KMS-11 (cell line): ENCODE measurements around the gene METTL3.

Experiments
- H2AFZ ChIP-seq: fragments of 200-600 bp; sonication (generic); 2 replicates; pipeline ENCODE4 v1.6.1; 2016; ENCODE audit warnings: antibody characterized with exemption, mixed run types, low read depth
- H3K27ac ChIP-seq: fragments of 200-600 bp; sonication (generic); 2 replicates; pipeline ENCODE4 v1.6.1; 2016; ENCODE audit warnings: mild to moderate bottlenecking, mixed run types
- H3K27me3 ChIP-seq: fragments of 200-600 bp; sonication (generic); 2 replicates; pipeline ENCODE4 v1.6.1; 2017; ENCODE audit warnings: mild to moderate bottlenecking, low read depth, mixed run types, moderate library complexity; ENCODE audit not compliant: insufficient read depth
- H3K36me3 ChIP-seq: fragments of 200-600 bp; sonication (generic); 2 replicates; pipeline ENCODE4 v1.6.1; 2017; ENCODE audit warnings: mild to moderate bottlenecking, mixed run types; ENCODE audit not compliant: insufficient read depth
- H3K4me1 ChIP-seq: fragments of 200-600 bp; sonication (generic); 2 replicates; pipeline ENCODE4 v1.6.1; 2016; ENCODE audit warnings: mild to moderate bottlenecking, low read depth, mixed run types; ENCODE audit not compliant: poor library complexity, severe bottlenecking
- H3K4me2 ChIP-seq: fragments of 200-600 bp; sonication (generic); 2 replicates; pipeline ENCODE4 v1.7.0; 2016; ENCODE audit warnings: mild to moderate bottlenecking, mixed run types
- H3K4me3 ChIP-seq: fragments of 200-600 bp; sonication (generic); IDR thresholded peaks from 2 replicates; pipeline ENCODE4 v1.6.1; 2017; ENCODE audit warnings: low read depth, low read length, mixed read lengths; ENCODE audit not compliant: insufficient read depth
- H3K79me2 ChIP-seq: fragments of 200-600 bp; sonication (generic); 2 replicates; pipeline ENCODE4 v1.6.1; 2016; ENCODE audit warnings: low read depth, mixed run types; ENCODE audit not compliant: insufficient read depth
- H3K9ac ChIP-seq: fragments of 200-600 bp; sonication (generic); 2 replicates; pipeline ENCODE4 v1.6.1; 2016; ENCODE audit warnings: mild to moderate bottlenecking, mixed run types
- H4K20me1 ChIP-seq: fragments of 200-600 bp; sonication (generic); 2 replicates; pipeline ENCODE4 v1.6.1; 2016; ENCODE audit warnings: mild to moderate bottlenecking, mixed run types; ENCODE audit not compliant: insufficient read depth
- TF ChIP-seq, protein P1 (sequence below): fragments of 200-600 bp; sonication (generic); conservative IDR thresholded peaks from 2 replicates; pipeline ENCODE4 v1.6.1; 2017; ENCODE audit warnings: low read depth, mild to moderate bottlenecking, antibody characterized with exemption, low read length, moderate library complexity, mixed read lengths

METTL3 gene

DNA sequence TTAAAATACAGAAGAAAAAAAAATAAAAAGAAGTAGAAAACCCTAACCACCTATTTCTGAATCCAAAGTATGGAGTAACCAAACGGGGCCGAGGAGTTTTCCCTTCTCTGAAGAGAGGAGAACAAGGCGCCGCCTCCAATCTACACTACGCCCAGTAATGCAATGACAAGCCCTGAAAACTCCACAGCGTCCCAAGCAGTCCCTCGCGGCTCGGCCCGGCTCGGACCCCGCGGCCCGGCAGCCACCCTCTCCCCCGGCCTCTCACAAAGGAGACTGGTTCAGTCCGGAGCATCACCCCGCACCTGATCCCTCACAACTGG lies 55.6 kb downstream of the METTL3 start:
- Histone ChIP-seq H3K4me1 (peaks cover 29% of the 10 kb centered on the region), H2AFZ (peak overlapping the region; percentile 66), H3K79me2 (peaks cover 47% of the 10 kb centered on the region)

DNA sequence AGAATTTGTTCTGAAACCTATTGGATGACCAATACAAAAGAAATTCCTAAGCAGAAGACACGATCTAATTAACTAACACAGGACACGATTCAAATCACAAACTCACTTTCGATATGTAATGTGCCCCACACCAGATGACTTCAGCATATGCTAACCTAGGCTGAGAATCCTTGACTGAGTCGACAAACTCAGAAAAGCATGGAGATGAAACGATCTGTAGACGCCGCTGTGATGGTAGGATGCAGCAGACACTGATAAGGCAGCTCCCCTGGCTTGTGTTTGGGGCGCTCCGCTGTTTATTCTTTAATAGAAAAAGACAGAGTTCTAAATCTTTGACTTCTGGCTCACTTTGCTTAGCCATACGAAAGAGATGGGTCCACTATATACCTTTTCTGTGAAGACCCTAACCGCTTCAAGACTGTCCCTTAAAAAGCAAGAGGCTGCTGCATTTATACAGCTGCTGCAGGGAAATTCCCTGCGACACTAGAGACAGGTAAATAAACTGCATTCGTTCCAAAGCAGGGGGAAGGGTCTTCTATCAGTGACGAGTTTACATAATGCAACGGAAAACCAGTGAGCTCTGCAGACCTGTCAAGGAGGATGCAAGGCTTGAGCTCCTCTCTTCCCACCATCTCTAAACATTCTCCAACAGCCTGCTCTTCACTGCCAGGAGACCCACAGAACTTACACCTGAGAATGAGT lies 56.1 kb downstream of the METTL3 start:
- H4K20me1 ChIP-seq = no peaks in the 10 kb centered on the region
- H3K36me3 ChIP-seq = no peaks in the 10 kb centered on the region
- peak overlapping the region; percentile 65; the same call in 1 of the 2 replicates for H3K27ac ChIP-seq
- H3K4me2 ChIP-seq = peak overlapping the region; percentile 72
- peaks cover 34% of the 10 kb centered on the region for H3K4me1 ChIP-seq
- H3K79me2 ChIP-seq = peaks cover 52% of the 10 kb centered on the region
- no peak overlapping the region for H3K4me3 ChIP-seq
- TF ChIP-seq, protein P1, sequence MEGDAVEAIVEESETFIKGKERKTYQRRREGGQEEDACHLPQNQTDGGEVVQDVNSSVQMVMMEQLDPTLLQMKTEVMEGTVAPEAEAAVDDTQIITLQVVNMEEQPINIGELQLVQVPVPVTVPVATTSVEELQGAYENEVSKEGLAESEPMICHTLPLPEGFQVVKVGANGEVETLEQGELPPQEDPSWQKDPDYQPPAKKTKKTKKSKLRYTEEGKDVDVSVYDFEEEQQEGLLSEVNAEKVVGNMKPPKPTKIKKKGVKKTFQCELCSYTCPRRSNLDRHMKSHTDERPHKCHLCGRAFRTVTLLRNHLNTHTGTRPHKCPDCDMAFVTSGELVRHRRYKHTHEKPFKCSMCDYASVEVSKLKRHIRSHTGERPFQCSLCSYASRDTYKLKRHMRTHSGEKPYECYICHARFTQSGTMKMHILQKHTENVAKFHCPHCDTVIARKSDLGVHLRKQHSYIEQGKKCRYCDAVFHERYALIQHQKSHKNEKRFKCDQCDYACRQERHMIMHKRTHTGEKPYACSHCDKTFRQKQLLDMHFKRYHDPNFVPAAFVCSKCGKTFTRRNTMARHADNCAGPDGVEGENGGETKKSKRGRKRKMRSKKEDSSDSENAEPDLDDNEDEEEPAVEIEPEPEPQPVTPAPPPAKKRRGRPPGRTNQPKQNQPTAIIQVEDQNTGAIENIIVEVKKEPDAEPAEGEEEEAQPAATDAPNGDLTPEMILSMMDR = no peak
- peak overlapping the region; percentile 66 for H2AFZ ChIP-seq
- peak overlapping the region; percentile 66; the same call in 1 of the 2 replicates for H3K9ac ChIP-seq
- H3K27me3 ChIP-seq = no peaks in the 10 kb centered on the region

More for the DNA sequence above, 55.6 kb downstream of the METTL3 start:
- Histone ChIP-seq H3K27ac (peak overlapping the region; percentile 65), H3K27me3 (no peaks in the 10 kb centered on the region), H3K36me3 (no peaks in the 10 kb centered on the region), H4K20me1 (no peaks in the 10 kb centered on the region), H3K9ac (peak overlapping the region; percentile 66), H3K4me2 (peak overlapping the region; percentile 72; the same call in 1 of the 2 replicates), H3K4me3 (no peak overlapping the region)
- TF ChIP-seq, protein P1 = no peak

DNA sequence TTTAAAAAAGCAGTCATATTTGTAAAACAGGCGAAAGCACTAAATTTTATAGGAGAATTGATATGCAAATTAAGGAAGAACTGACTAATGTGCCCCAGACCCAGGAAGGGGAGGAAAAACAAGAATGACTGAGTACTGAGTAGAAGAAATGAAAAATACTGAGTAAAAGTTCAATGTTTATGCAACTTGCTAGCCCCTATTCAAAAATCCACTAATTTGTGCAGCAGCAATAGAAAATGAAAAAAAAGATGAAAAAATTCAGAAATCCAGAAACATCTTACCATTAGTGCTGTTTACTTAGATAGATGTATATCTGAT lies 61.3 kb downstream of the METTL3 start:
- H3K4me2 ChIP-seq = peak overlapping the region; percentile 25; the same call in 1 of the 2 replicates
- H3K4me3 ChIP-seq = no peak overlapping the region
- no peak overlapping the region for H3K9ac ChIP-seq
- TF ChIP-seq, protein P1 = no peak
- H3K27ac ChIP-seq = peak overlapping the region; percentile 42; the same call in 1 of the 2 replicates
- no peak overlapping the region for H2AFZ ChIP-seq
- peaks cover 83% of the 10 kb centered on the region for H3K79me2 ChIP-seq
- H4K20me1 ChIP-seq = no peaks in the 10 kb centered on the region
- peaks cover 45% of the 10 kb centered on the region for H3K4me1 ChIP-seq
- no peaks in the 10 kb centered on the region for H3K36me3 ChIP-seq
- no peaks in the 10 kb centered on the region for H3K27me3 ChIP-seq
